Neural cell (in vitro differentiated cells): ENCODE measurements around the gene MAGI2.

ENCODE experiments used
- CTCF ChIP-seq: fragments of 450-650 bp; IDR thresholded peaks from 2 replicates; pipeline ENCODE4 v1.5.1; 2014; ENCODE audit warnings: antibody characterized with exemption, mild to moderate bottlenecking, moderate library complexity; ENCODE audit not compliant: poor library complexity, severe bottlenecking
- EZH2 ChIP-seq: fragments of 200-600, 300-800 bp; shearing (Covaris generic), sonication (generic); IDR thresholded peaks from 2 replicates; pipeline ENCODE4 v1.6.1; 2014; ENCODE audit warnings: antibody characterized with exemption, low read length, borderline replicate concordance, mild to moderate bottlenecking; ENCODE audit not compliant: insufficient read depth, poor library complexity, severe bottlenecking
- POLR2AphosphoS5 ChIP-seq: IDR thresholded peaks from 2 replicates; pipeline ENCODE4 v1.6.1; 2012
- REST ChIP-seq: IDR thresholded peaks from 2 replicates; pipeline ENCODE4 v1.6.1; 2012; ENCODE audit warnings: borderline replicate concordance
- SMC3 ChIP-seq: fragments of 450-650 bp; conservative IDR thresholded peaks from 2 replicates; pipeline ENCODE4 v1.6.1; 2014; ENCODE audit warnings: antibody characterized with exemption, mild to moderate bottlenecking, moderate library complexity; ENCODE audit not compliant: poor library complexity
- TAF1 ChIP-seq: IDR thresholded peaks from 2 replicates; pipeline ENCODE4 v1.6.1; 2012; ENCODE audit warnings: low read depth

GRCh38 chr7:79412915-79413314, 40.6 kb downstream of the MAGI2 start:
- TF ChIP-seq EZH2 (no peak), CTCF (no peak), POLR2AphosphoS5 (no peak), REST (no peak), SMC3 (no peak), TAF1 (no peak)
